Progenitor cell of endocrine pancreas (in vitro differentiated cells): Measurements from ENCODE around the gene RIC8B. TPM values are rescaled to one million over a fixed set of nuclear protein-coding genes. Genes with fewer than 3 reads are reported as not detected.
"Not testable (repeated sequence)": the region's sequence is repeated elsewhere in the genome, so short reads cannot be mapped to it uniquely, and the experiment has no call there.

Experiments
- DNase-seq: peaks from one replicate; pipeline ENCODE4 v3.0.0; 2021; ENCODE audit warnings: low spot score; ENCODE audit not compliant: unreplicated experiment
- H3K27ac Mint-ChIP-seq: 2 replicates; pipeline ENCODE4 v1.8.0; 2021; ENCODE audit warnings: mild to moderate bottlenecking, moderate library complexity, mixed read lengths
- H3K27me3 Mint-ChIP-seq: 2 replicates; pipeline ENCODE4 v1.8.0; 2021; ENCODE audit warnings: mixed read lengths
- H3K36me3 Mint-ChIP-seq: 2 replicates; pipeline ENCODE4 v1.8.0; 2022; ENCODE audit warnings: mixed read lengths; ENCODE audit not compliant: insufficient read depth
- H3K4me1 Mint-ChIP-seq: 2 replicates; pipeline ENCODE4 v1.8.0; 2021; ENCODE audit warnings: low read depth, mixed read lengths
- H3K4me3 Mint-ChIP-seq: 2 replicates; pipeline ENCODE4 v1.8.0; 2021; ENCODE audit warnings: low read depth, mild to moderate bottlenecking, moderate library complexity, mixed read lengths
- H3K9me3 Mint-ChIP-seq: 2 replicates; pipeline ENCODE4 v1.8.0; 2021; ENCODE audit warnings: low read depth, mixed read lengths
- CTCF ChIP-seq: fragments of 200-600 bp; sonication (generic); IDR thresholded peaks from one replicate; pipeline ENCODE4 v1.5.0; 2021; ENCODE audit warnings: antibody characterized with exemption, mild to moderate bottlenecking; ENCODE audit not compliant: unreplicated experiment
- total RNA-seq: library from RNA; stranded (reverse); gene quantifications from 2 replicates; pipeline ENCODE4 v1.2.1, GENCODE V29; 2021

The RIC8B gene
- total RNA-seq, 1 donor from 2014 or later: 24.7 TPM

GRCh38 chr12:106914796-106915634 lies 140.5 kb downstream of the RIC8B start:
- H3K4me1 Mint-ChIP-seq: peaks cover 2% of the 10 kb centered on the region

GRCh38 chr12:106915635-106916026 lies 141.1 kb downstream of the RIC8B start:
- no peaks in the 10 kb centered on the region for H3K36me3 Mint-ChIP-seq
- H3K9me3 Mint-ChIP-seq: no peaks in the 10 kb centered on the region
- no peak for DNase-seq
- no peak overlapping the region for H3K4me3 Mint-ChIP-seq
- H3K4me1 Mint-ChIP-seq: peaks cover 2% of the 10 kb centered on the region
- H3K27ac Mint-ChIP-seq: no peak overlapping the region
- TF ChIP-seq CTCF: no peak
- H3K27me3 Mint-ChIP-seq: no peaks in the 10 kb centered on the region

More at GRCh38 chr12:106914796-106915634, 140.5 kb downstream of the RIC8B start:
- peaks cover 2% of the 10 kb centered on the region for H3K27me3 Mint-ChIP-seq
- no peak for TF ChIP-seq CTCF
- no peak for DNase-seq
- H3K36me3 Mint-ChIP-seq: no peaks in the 10 kb centered on the region
- no peak overlapping the region for H3K4me3 Mint-ChIP-seq
- H3K27ac Mint-ChIP-seq: no peak overlapping the region
- H3K9me3 Mint-ChIP-seq: no peaks in the 10 kb centered on the region

- no peaks in the 10 kb centered on the region for H3K9me3 Mint-ChIP-seq
- H3K4me1 Mint-ChIP-seq: peaks cover 2% of the 10 kb centered on the region
- H3K27ac Mint-ChIP-seq: no peak overlapping the region
- TF ChIP-seq CTCF: no peak
- H3K27me3 Mint-ChIP-seq: no peaks in the 10 kb centered on the region
- no peaks in the 10 kb centered on the region for H3K36me3 Mint-ChIP-seq
- H3K4me3 Mint-ChIP-seq: no peak overlapping the region
- no peak for DNase-seq
Measured at GRCh38 chr12:106917503-106917902, 143.0 kb downstream of the RIC8B start.

- no peak overlapping the region for H3K4me3 Mint-ChIP-seq
- H3K4me1 Mint-ChIP-seq: peaks cover 2% of the 10 kb centered on the region
- peak; percentile 73 for TF ChIP-seq CTCF
- H3K27ac Mint-ChIP-seq: no peak overlapping the region
- peaks cover 7% of the 10 kb centered on the region for H3K9me3 Mint-ChIP-seq
- no peaks in the 10 kb centered on the region for H3K27me3 Mint-ChIP-seq
- no peak for DNase-seq
- H3K36me3 Mint-ChIP-seq: no peaks in the 10 kb centered on the region
Measured at GRCh38 chr12:106918746-106919145, 144.3 kb downstream of the RIC8B start.

DNA sequence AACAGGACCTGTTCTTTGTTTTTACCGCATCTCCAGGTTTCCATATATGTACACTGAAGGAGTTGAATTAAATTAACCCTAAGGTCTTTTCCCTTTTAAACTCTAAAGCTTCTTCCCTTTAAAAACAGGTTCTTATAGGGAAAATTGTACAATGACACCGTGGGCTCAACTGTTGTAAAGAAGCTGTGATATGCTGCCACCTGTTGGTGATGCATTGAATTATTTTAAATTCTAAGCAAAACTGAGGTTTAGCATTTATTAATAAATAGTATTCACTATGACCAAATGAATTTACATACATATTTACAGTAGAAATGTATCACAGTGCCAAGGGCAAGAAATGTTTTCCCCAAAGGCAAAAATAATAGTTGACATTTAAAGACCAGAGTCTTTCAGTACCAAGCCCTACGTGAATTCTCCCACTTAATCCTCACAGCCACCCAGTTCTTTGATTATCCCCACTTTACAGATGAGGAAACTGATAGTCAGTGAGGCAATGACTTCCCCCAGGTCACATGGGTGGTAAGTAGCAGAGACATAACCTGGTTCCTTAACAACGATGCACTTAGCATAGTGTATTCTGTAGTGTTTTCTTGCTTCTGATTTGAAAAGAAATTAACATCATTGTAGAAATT lies 145.5 kb downstream of the RIC8B start:
- DNase-seq: no peak
- H3K9me3 Mint-ChIP-seq: peaks cover 11% of the 10 kb centered on the region
- H3K27me3 Mint-ChIP-seq: no peaks in the 10 kb centered on the region
- no peak overlapping the region for H3K27ac Mint-ChIP-seq
- peak; percentile 87 for TF ChIP-seq CTCF
- peaks cover 2% of the 10 kb centered on the region for H3K4me1 Mint-ChIP-seq
- H3K36me3 Mint-ChIP-seq: no peaks in the 10 kb centered on the region
- H3K4me3 Mint-ChIP-seq: no peak overlapping the region

GRCh38 chr12:106921976-106922375 lies 147.5 kb downstream of the RIC8B start:
- not testable (repeated sequence) for H3K27me3 Mint-ChIP-seq, DNase-seq, H3K27ac Mint-ChIP-seq, H3K36me3 Mint-ChIP-seq, H3K4me1 Mint-ChIP-seq, H3K4me3 Mint-ChIP-seq
- peaks cover 11% of the 10 kb centered on the region for H3K9me3 Mint-ChIP-seq

DNA sequence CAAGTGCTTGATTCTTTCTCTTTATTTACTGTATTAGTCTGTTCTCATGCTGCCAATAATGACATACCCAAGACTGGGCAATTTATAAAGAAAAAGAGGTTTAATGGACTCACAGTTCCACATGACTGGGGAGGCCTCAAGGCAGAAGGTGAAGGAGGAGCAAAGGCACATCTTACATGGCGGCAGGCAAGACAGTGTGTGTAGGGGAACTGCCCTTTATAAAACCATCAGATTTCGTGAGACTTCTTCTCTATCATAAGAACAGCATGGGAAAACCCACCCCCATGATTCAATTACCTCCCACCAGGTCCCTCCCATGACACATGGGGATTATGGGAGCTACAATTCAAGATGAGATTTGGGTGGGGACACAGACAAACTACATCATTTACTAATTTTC lies 149.1 kb downstream of the RIC8B start:
- not testable (repeated sequence) for H3K36me3 Mint-ChIP-seq, H3K27ac Mint-ChIP-seq, DNase-seq, H3K4me3 Mint-ChIP-seq, H3K27me3 Mint-ChIP-seq, H3K4me1 Mint-ChIP-seq
- peaks cover 11% of the 10 kb centered on the region for H3K9me3 Mint-ChIP-seq
